ENCODE results near the gene CEACAM7.
"Not testable (repeated sequence)": the region's sequence is repeated elsewhere in the genome, so short reads cannot be mapped to it uniquely, and the experiment has no call there.

The CEACAM7 gene

DNA sequence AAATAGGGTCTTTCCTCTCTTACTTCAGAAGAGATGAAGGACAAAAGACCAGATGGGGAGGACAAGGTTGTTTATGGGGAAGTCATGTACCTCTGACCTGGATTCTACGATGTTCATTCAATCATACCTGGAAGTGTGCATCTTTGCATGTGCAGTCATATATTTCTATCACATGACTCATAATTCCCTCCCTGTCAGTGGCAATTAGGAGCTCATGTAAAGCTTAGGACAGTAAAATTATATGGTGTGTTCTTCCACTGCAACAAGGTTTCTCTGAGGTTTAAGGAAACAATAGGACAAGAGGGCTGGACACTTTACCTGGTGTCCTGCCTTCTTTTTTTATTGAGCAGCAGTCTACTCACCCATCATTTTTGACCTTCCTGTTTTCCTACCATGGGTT, 19.8 kb downstream of the CEACAM7 start:
- Histone ChIP-seq H3K9me3 (ENCODE audit: low read length) (peaks cover 3% of the 10 kb centered on the region), H3K4me3 (ENCODE audit: low read length) (no peak overlapping the region), H3K36me3 (ENCODE audit: insufficient read depth, low read length) (no peaks in the 10 kb centered on the region), H2AFZ (ENCODE audit: low read depth, low read length) (no peak overlapping the region), H3K4me1 (ENCODE audit: insufficient read depth, low read length) (no peaks in the 10 kb centered on the region), H3K27me3 (ENCODE audit: insufficient read depth, low read length) (peaks cover 3% of the 10 kb centered on the region)

- H3K4me3 ChIP-seq (ENCODE audit: low read length): no peak overlapping the region
- H3K9me3 ChIP-seq (ENCODE audit: low read length): peaks cover 3% of the 10 kb centered on the region
- no peaks in the 10 kb centered on the region for H3K4me1 ChIP-seq (ENCODE audit: insufficient read depth, low read length)
- no peaks in the 10 kb centered on the region for H3K36me3 ChIP-seq (ENCODE audit: insufficient read depth, low read length)
- no peaks in the 10 kb centered on the region for H3K27me3 ChIP-seq (ENCODE audit: insufficient read depth, low read length)
- H2AFZ ChIP-seq (ENCODE audit: low read depth, low read length): no peak overlapping the region
Measured at GRCh38 chr19:41666075-41666474, 22.0 kb downstream of the CEACAM7 start.

DNA sequence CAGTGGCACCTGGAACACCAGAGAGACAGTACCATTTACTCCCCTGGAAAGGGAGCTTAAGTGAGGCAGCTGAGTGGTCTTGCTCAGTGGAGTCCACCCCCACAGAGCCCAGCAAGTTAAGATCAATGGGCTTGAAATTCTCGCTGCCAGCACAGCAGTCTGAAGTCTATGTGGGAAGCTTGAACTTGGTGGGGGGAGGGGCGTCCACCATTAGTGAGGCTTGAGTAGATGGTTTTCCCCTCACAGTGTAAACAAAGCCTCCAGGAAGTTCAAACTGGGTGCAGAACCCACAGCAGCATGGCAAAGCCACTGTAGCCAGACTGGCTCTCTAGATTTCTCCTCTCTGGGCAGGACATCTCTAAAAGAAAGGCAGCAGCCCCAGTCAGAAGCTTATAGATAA, 30.9 kb downstream of the CEACAM7 start:
- H3K27me3 ChIP-seq (ENCODE audit: insufficient read depth, low read length): no peaks in the 10 kb centered on the region
- H3K9me3 ChIP-seq (ENCODE audit: low read length): no peaks in the 10 kb centered on the region
- no peak overlapping the region for H2AFZ ChIP-seq (ENCODE audit: low read depth, low read length)
- H3K4me3 ChIP-seq (ENCODE audit: low read length): no peak overlapping the region
- H3K36me3 ChIP-seq (ENCODE audit: insufficient read depth, low read length): no peaks in the 10 kb centered on the region
- H3K4me1 ChIP-seq (ENCODE audit: insufficient read depth, low read length): no peaks in the 10 kb centered on the region

DNA sequence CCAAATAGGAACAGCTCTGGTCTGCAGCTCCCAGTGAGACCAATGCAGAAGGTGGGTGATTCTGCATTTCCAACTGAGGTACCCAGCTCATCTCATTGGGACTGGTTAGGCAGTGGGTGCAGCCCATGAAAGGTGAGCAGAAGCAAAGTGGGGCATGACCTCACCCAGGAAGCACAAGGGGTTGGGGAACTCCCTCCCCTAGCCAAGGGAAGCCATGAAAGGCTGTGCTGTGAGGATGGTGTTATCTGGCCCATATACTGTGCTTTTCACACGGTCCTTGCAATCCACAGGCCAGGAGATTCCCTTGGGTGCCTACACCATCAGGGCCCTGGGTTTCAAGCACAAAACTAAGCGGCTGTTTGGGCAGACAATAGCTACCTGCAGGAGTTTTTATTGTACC, 31.3 kb downstream of the CEACAM7 start:
- H3K27me3 ChIP-seq (ENCODE audit: insufficient read depth, low read length); H2AFZ ChIP-seq (ENCODE audit: low read depth, low read length); H3K4me3 ChIP-seq (ENCODE audit: low read length); H3K4me1 ChIP-seq (ENCODE audit: insufficient read depth, low read length); H3K9me3 ChIP-seq (ENCODE audit: low read length); H3K36me3 ChIP-seq (ENCODE audit: insufficient read depth, low read length): not testable (repeated sequence)

- Histone ChIP-seq H3K4me1 (ENCODE audit: insufficient read depth, low read length) (no peaks in the 10 kb centered on the region), H3K9me3 (ENCODE audit: low read length) (no peaks in the 10 kb centered on the region), H3K27me3 (ENCODE audit: insufficient read depth, low read length) (peaks cover 7% of the 10 kb centered on the region), H3K4me3 (ENCODE audit: low read length) (no peak overlapping the region), H2AFZ (ENCODE audit: low read depth, low read length) (no peak overlapping the region), H3K36me3 (ENCODE audit: insufficient read depth, low read length) (no peaks in the 10 kb centered on the region)
Measured at GRCh38 chr19:41652250-41652649, 35.8 kb downstream of the CEACAM7 start.

- H3K36me3 ChIP-seq (ENCODE audit: insufficient read depth, low read length): no peaks in the 10 kb centered on the region
- H3K9me3 ChIP-seq (ENCODE audit: low read length): no peaks in the 10 kb centered on the region
- no peak overlapping the region for H3K4me3 ChIP-seq (ENCODE audit: low read length)
- H2AFZ ChIP-seq (ENCODE audit: low read depth, low read length): no peak overlapping the region
- peaks cover 7% of the 10 kb centered on the region for H3K27me3 ChIP-seq (ENCODE audit: insufficient read depth, low read length)
- H3K4me1 ChIP-seq (ENCODE audit: insufficient read depth, low read length): no peaks in the 10 kb centered on the region
Measured at GRCh38 chr19:41649827-41650226, 38.2 kb downstream of the CEACAM7 start.

GRCh38 chr19:41646589-41647204, 41.4 kb downstream of the CEACAM7 start:
- no peaks in the 10 kb centered on the region for H3K9me3 ChIP-seq (ENCODE audit: low read length)
- no peak overlapping the region for H3K4me3 ChIP-seq (ENCODE audit: low read length)
- no peaks in the 10 kb centered on the region for H3K36me3 ChIP-seq (ENCODE audit: insufficient read depth, low read length)
- H3K27me3 ChIP-seq (ENCODE audit: insufficient read depth, low read length): peaks cover 7% of the 10 kb centered on the region
- no peak overlapping the region for H2AFZ ChIP-seq (ENCODE audit: low read depth, low read length)
- H3K4me1 ChIP-seq (ENCODE audit: insufficient read depth, low read length): no peaks in the 10 kb centered on the region

DNA sequence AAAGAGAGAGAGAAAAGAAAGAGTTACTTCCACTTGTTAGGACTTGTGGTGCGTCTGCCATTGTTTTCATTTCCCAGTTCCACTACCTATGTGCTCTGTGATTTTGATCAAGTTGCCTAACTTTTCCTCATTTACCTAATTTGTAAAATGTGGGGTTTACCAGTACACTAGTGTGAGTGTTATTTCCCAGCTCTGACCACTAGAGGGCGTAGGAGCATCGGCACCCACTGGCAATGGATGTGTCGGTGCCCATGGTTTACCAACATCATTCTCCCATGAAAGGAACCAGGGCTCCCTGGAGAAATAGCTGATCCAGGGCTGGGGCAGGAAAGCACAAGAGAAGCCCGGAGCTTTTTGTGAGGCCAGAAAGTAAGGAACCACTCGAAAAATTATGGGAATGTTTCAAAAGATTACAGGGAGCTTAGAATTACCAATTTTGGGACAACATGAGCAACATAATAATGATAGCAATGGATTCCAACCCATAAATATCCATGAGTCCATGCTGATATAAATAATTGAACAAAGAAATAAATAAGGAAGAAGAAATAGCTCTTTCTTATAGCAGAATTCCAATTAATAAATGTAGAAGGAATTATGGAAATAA, 46.1 kb downstream of the CEACAM7 start:
- H3K4me3 ChIP-seq (ENCODE audit: low read length): no peak overlapping the region
- H2AFZ ChIP-seq (ENCODE audit: low read depth, low read length): no peak overlapping the region
- no peaks in the 10 kb centered on the region for H3K4me1 ChIP-seq (ENCODE audit: insufficient read depth, low read length)
- H3K27me3 ChIP-seq (ENCODE audit: insufficient read depth, low read length): no peaks in the 10 kb centered on the region
- H3K36me3 ChIP-seq (ENCODE audit: insufficient read depth, low read length): no peaks in the 10 kb centered on the region
- no peaks in the 10 kb centered on the region for H3K9me3 ChIP-seq (ENCODE audit: low read length)

DNA sequence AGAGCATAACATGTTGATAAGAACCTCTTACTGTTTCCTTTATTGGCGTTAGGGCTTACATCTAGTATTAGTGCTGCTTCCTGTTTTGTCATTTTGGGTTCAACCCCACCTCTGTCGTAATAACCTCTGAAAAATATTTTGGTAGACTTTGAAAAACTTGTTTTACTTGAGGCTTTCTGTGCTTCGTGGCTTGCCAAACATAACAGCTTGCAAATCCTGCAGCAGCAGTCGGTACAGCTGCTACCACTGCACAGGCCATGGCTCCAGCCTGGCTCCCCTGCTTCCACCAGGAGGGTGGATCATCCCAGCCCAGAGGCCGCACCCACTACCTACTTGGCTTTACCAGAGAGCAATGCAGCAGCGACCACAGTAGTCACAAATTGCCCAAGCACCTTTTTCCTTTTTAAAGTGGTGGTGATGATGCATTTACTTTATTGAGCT, 49.4 kb downstream of the CEACAM7 start:
- Histone ChIP-seq H3K36me3 (ENCODE audit: insufficient read depth, low read length) (no peaks in the 10 kb centered on the region), H3K27me3 (ENCODE audit: insufficient read depth, low read length) (no peaks in the 10 kb centered on the region), H3K9me3 (ENCODE audit: low read length) (no peaks in the 10 kb centered on the region), H2AFZ (ENCODE audit: low read depth, low read length) (no peak overlapping the region), H3K4me1 (ENCODE audit: insufficient read depth, low read length) (no peaks in the 10 kb centered on the region), H3K4me3 (ENCODE audit: low read length) (no peak overlapping the region)

- no peak overlapping the region for H3K4me3 ChIP-seq (ENCODE audit: low read length)
- no peaks in the 10 kb centered on the region for H3K4me1 ChIP-seq (ENCODE audit: insufficient read depth, low read length)
- H2AFZ ChIP-seq (ENCODE audit: low read depth, low read length): no peak overlapping the region
- H3K9me3 ChIP-seq (ENCODE audit: low read length): no peaks in the 10 kb centered on the region
- no peaks in the 10 kb centered on the region for H3K36me3 ChIP-seq (ENCODE audit: insufficient read depth, low read length)
- H3K27me3 ChIP-seq (ENCODE audit: insufficient read depth, low read length): no peaks in the 10 kb centered on the region
Measured at GRCh38 chr19:41637484-41637883, 50.6 kb downstream of the CEACAM7 start.

DNA sequence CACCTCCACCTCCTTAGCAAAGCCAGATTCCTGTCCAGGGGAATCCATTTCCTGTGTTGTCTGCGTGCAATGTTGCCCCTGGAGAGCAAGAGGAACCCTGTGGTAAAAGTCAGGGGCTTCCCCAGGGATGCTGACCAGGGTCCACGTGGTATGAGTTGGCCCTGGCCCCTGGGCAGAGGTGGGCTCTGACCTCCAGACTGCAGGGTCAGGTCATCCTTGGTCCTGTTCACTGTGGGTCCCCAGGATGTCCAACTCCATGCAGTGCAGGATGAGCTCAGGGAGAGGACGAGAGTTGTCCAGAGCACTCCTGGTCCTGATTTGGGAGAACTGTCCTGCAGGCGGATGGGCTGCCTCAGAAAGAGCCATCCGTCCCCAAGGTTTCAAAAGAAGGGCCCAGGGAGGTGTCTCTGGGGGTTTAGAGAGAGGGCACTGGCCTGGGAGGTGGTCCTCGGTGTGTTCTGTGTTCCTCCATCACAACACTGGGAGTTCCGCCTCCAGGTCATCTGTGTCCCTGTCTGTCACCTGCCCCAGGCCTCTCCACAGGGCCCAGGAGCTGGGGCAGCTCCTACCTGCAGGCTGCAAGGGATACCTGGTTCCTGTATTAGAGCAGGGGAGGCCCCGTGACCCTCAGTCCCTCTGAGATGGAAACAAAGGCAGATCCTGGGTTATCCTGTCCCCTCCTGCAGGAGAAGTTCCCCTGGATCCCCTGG, 59.9 kb downstream of the CEACAM7 start:
- H3K9me3 ChIP-seq (ENCODE audit: low read length): no peaks in the 10 kb centered on the region
- peaks cover 27% of the 10 kb centered on the region for H3K27me3 ChIP-seq (ENCODE audit: insufficient read depth, low read length)
- H2AFZ ChIP-seq (ENCODE audit: low read depth, low read length): no peak overlapping the region
- H3K4me1 ChIP-seq (ENCODE audit: insufficient read depth, low read length): no peaks in the 10 kb centered on the region
- H3K36me3 ChIP-seq (ENCODE audit: insufficient read depth, low read length): no peaks in the 10 kb centered on the region
- no peak overlapping the region for H3K4me3 ChIP-seq (ENCODE audit: low read length)

- Histone ChIP-seq H3K4me3 (ENCODE audit: low read length) (no peak within 1 kb of the TSS), H3K9me3 (ENCODE audit: low read length) (no peaks in the 10 kb centered on the region), H3K27me3 (ENCODE audit: insufficient read depth, low read length) (peaks cover 27% of the 10 kb centered on the region), H3K36me3 (ENCODE audit: insufficient read depth, low read length) (no peaks in the 10 kb centered on the region), H2AFZ (ENCODE audit: low read depth, low read length) (no peak within 1 kb of the TSS), H3K4me1 (ENCODE audit: insufficient read depth, low read length) (no peaks in the 10 kb centered on the region)
Measured at GRCh38 chr19:41626877-41627276, 61.2 kb downstream of the CEACAM7 start, which contains the start of gene CEACAM4. Gene CEACAM4 (minus strand): TSS chr19:41627074. CDS start chr19:41626963, 111 bp downstream.

DNA sequence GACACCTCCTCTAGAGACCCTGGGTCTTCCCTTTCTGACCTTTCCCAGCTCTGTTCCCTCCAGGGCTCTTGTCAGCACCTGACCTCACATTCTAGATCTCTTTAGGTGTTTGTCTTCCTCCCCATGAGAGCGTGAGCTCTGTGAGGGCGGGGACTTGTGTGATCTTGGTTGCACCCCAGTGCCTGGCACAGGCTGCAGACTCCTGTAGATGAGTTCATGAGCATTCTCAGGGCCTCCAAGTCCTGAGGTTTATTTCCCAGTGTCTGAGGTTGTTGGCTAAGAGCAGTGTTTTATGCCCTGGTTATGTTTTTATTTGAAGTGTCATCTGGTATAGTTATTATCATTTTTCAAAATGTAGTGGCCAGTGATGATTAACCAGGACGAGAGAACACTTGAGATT, 61.8 kb downstream of the CEACAM7 start:
- Histone ChIP-seq H3K4me1 (ENCODE audit: insufficient read depth, low read length) (no peaks in the 10 kb centered on the region), H3K9me3 (ENCODE audit: low read length) (no peaks in the 10 kb centered on the region), H3K27me3 (ENCODE audit: insufficient read depth, low read length) (peaks cover 30% of the 10 kb centered on the region), H2AFZ (ENCODE audit: low read depth, low read length) (no peak overlapping the region), H3K4me3 (ENCODE audit: low read length) (no peak overlapping the region), H3K36me3 (ENCODE audit: insufficient read depth, low read length) (no peaks in the 10 kb centered on the region)
